ENCODE results near the gene GORAB. TPM values are rescaled to one million over a fixed set of nuclear protein-coding genes. Genes with fewer than 3 reads are reported as not detected.

GORAB gene
- total and polyA plus RNA-seq, 8 donors: 3.5 to 148 (median 6.5) TPM

DNA sequence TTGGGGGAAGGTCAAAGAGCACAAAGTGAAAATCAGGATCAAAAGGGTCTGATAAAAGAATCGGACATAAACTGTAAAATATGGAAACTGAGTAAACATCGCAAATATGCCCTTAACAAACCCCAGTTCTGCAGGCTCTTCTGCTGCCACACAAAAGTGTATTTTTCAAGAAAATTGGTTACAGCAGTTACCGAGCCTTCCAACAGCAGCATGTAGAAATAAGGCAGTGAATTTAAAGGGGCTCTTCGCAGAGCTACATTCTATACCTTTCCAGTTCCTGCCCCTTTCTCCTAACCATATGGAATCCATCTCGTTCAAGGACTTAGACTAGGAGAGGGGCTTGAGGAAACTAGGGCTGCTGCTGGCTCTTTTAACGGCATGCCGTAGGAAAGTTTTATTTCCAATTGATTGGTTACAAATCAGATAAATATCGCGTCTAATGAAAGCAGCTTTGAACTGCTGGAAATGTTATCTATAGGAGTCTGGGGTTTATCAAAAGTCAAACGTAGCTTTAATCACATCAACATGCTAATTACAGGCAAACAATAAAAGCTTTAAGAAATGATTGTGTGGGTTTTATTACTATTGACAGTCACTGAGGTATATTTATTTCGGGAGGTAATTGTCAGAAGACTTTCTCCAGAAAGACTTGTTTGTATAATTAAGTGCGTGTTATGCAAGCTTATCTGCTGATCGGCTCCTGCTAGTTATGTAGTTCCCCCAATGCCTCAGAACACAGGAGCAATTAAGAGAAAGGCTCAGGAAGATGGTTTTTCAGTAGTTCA lies 59.1 kb downstream of the GORAB start:
- WGBS, 5 donors: 21 to 36% (median 25%) methylated on average over 13 of the region's 13 CpGs
- no peak for DNase-seq
- intact Hi-C loops (cut with DNase I; ENCODE audit: low total_unique reads): no loop called here
- no peak overlapping the region for H3K4me3 ChIP-seq
- no peak overlapping the region for H3K27ac ChIP-seq
- peaks cover 0 to 6% (median 0%) of the 10 kb centered on the region in 3 donors for H3K27me3 ChIP-seq
- no peaks in the 10 kb centered on the region for H3K36me3 ChIP-seq
- TF ChIP-seq POLR2AphosphoS5 (IDR thresholded peaks at IDR 0.05) (no peak), CTCF (IDR thresholded peaks at IDR 0.05) (no peak), POLR2A (IDR thresholded peaks at IDR 0.05) (no peak), EP300 (IDR thresholded peaks at IDR 0.05) (no peak)
- H3K4me1 ChIP-seq: peaks cover 0 to 18% (median 8%) of the 10 kb centered on the region in 4 donors
- H3K9me3 ChIP-seq: peaks cover 0 to 6% (median 0%) of the 10 kb centered on the region in 4 donors

DNA sequence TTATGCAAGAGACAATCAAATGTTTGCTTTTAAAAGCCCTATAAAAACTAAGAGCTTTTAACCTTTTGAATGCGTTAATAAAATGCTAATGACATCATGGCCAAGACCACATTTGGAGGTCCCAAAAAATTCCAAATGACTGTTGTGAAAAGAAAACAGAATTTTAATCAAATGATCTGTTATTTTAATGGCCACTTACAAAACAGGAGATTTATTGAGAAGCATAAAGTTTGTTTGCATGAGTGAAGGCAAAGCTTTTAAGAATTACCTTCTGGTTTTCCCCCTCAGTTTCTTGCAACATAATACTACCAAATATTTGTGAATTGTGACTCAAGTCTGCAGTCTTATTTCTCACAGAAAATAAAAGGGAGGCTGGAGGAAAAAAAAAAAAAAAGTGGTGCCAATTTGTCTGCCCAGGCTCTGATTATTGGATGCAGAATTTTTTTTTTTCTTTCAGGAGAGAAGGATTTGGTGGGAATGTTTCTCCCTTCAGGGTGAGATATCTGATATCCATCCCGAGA lies 60.7 kb downstream of the GORAB start:
- Histone ChIP-seq H3K27ac (no peak overlapping the region), H3K36me3 (no peaks in the 10 kb centered on the region), H3K4me1 (peaks cover 0 to 6% (median 3%) of the 10 kb centered on the region in 4 donors), H3K9me3 (peaks cover 0 to 21% (median 9%) of the 10 kb centered on the region in 4 donors), H3K27me3 (peaks cover 0 to 6% (median 0%) of the 10 kb centered on the region in 3 donors), H3K4me3 (no peak overlapping the region)
- intact Hi-C loops (cut with DNase I; ENCODE audit: low total_unique reads): no loop called here
- TF ChIP-seq POLR2AphosphoS5 (IDR thresholded peaks at IDR 0.05) (no peak), POLR2A (IDR thresholded peaks at IDR 0.05) (no peak), CTCF (IDR thresholded peaks at IDR 0.05) (no peak), EP300 (IDR thresholded peaks at IDR 0.05) (no peak)
- DNase-seq: no peak
- 66 to 87% (median 73%) methylated on average over 2 of the region's 2 CpGs for WGBS, 5 donors

GRCh38 chr1:170593173-170594011 lies 61.4 kb downstream of the GORAB start:
- H3K4me1 ChIP-seq: peaks cover 0 to 6% (median 3%) of the 10 kb centered on the region in 4 donors
- H3K27me3 ChIP-seq: peaks cover 0 to 6% (median 0%) of the 10 kb centered on the region in 3 donors
- no peak overlapping the region for H3K4me3 ChIP-seq
- peaks cover 0 to 21% (median 12%) of the 10 kb centered on the region in 4 donors for H3K9me3 ChIP-seq
- no peak overlapping the region for H3K27ac ChIP-seq
- intact Hi-C loops (cut with DNase I; ENCODE audit: low total_unique reads): no loop called here
- H3K36me3 ChIP-seq: no peaks in the 10 kb centered on the region
- no peak for DNase-seq
- no peak for TF ChIP-seq CTCF (IDR thresholded peaks at IDR 0.05)
- WGBS, 5 donors: 62 to 67% (median 65%) methylated on average over 5 of the region's 5 CpGs

DNA sequence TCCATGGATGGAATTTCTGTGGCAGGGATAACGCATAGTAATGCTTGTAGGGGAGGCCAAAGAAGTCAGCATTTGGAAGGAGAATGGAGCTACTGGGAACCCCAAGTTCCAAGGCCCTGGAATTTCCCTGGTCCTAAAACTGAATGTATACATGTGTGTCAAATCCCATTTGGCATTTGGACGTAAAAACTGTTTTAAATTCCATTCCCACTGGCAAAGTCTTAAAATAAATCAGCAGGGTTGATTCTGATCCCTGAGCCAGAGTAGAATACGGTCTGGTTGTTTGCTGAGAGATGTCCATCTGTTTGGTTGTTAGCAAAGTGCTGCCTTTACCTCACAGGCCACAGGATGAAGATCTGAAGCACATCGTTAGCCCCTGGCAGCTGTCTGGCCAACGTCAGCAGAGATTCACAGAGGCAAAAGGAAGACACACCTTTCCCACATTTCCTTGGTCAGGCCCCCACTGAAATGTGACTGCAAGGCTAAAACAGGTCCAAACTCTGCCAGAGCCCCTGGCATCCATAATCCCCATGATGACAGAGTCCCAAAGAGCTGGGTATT lies 62.2 kb downstream of the GORAB start:
- Histone ChIP-seq H3K27ac (no peak overlapping the region), H3K4me1 (peaks cover 0 to 6% (median 3%) of the 10 kb centered on the region in 4 donors), H3K9me3 (peaks cover 0 to 21% (median 12%) of the 10 kb centered on the region in 4 donors), H3K27me3 (peaks cover 0 to 6% (median 0%) of the 10 kb centered on the region in 3 donors), H3K36me3 (no peaks in the 10 kb centered on the region), H3K4me3 (no peak overlapping the region)
- intact Hi-C loops (cut with DNase I; ENCODE audit: low total_unique reads): no loop called here
- TF ChIP-seq CTCF (IDR thresholded peaks at IDR 0.05): no peak
- no peak for TF ChIP-seq POLR2A (IDR thresholded peaks at IDR 0.05)
- TF ChIP-seq POLR2AphosphoS5 (IDR thresholded peaks at IDR 0.05): no peak
- TF ChIP-seq EP300 (IDR thresholded peaks at IDR 0.05): no peak
- DNase-seq: no peak
- 61 to 66% (median 62%) methylated on average over 5 of the region's 5 CpGs for WGBS, 5 donors
